Breast epithelium (tissue), 3 donors: ENCODE measurements around the gene CD200.

Source experiments
- CTCF ChIP-seq, 3 donors: fragments of 450-650 bp; IDR thresholded peaks; one replicate each; pipeline ENCODE4 v1.5.1; 2016 to 2017; ENCODE audit warnings: antibody characterized with exemption in 3 of 3, mild to moderate bottlenecking in 3 of 3, moderate library complexity in 3 of 3
- POLR2A ChIP-seq: fragments of 450-650 bp; IDR thresholded peaks from one replicate; pipeline ENCODE4 v1.6.1; 2016; ENCODE audit warnings: antibody characterized with exemption, mild to moderate bottlenecking, moderate library complexity
- POLR2AphosphoS5 ChIP-seq, 3 donors: sonication (generic); formaldehyde crosslinking; IDR thresholded peaks; one replicate each; pipeline ENCODE4 v1.6.1; 2017; ENCODE audit warnings: antibody characterized with exemption in 3 of 3

GRCh38 chr3:112308151-112308911 lies 24.6 kb upstream of the CD200 start:
- TF ChIP-seq CTCF (IDR thresholded peaks at IDR 0.05): no peak
- TF ChIP-seq POLR2AphosphoS5 (IDR thresholded peaks at IDR 0.05): no peak
- no peak for TF ChIP-seq POLR2A
